HEK293 (cell line): ENCODE measurements around the gene YJU2.

Source experiments
- GLI4 ChIP-seq: fragments of 450-650 bp; formaldehyde crosslinking; IDR thresholded peaks from 2 replicates; pipeline ENCODE4 v1.5.1; 2016; ENCODE audit warnings: missing biosample characterization, missing genetic modification characterization
- KLF1 ChIP-seq: fragments of 450-650 bp; formaldehyde crosslinking; IDR thresholded peaks from 2 replicates; pipeline ENCODE4 v1.5.1; 2016; ENCODE audit warnings: missing biosample characterization, missing genetic modification characterization
- REPIN1 ChIP-seq: fragments of 450-650 bp; formaldehyde crosslinking; IDR thresholded peaks from 2 replicates; pipeline ENCODE4 v1.5.1; 2017; ENCODE audit warnings: missing biosample characterization, missing genetic modification characterization, low read depth
- TCF7L2 ChIP-seq: IDR thresholded peaks from 2 replicates; pipeline ENCODE4 v1.6.1; 2011; ENCODE audit warnings: low read depth, mild to moderate bottlenecking, inconsistent platforms, low read length, moderate library complexity, borderline replicate concordance
- ZBTB21 ChIP-seq: fragments of 450-650 bp; formaldehyde crosslinking; IDR thresholded peaks from 2 replicates; pipeline ENCODE4 v1.5.1; 2017; ENCODE audit warnings: missing biosample characterization, missing genetic modification characterization
- ZBTB6 ChIP-seq: fragments of 450-650 bp; formaldehyde crosslinking; IDR thresholded peaks from 2 replicates; pipeline ENCODE4 v1.5.1; 2017; ENCODE audit warnings: missing biosample characterization, missing genetic modification characterization
- ZBTB7A ChIP-seq: fragments of 450-650 bp; formaldehyde crosslinking; IDR thresholded peaks from 2 replicates; pipeline ENCODE4 v1.5.1; 2016; ENCODE audit warnings: low read depth, missing biosample characterization, missing genetic modification characterization
- ZFP69B ChIP-seq: fragments of 450-650 bp; formaldehyde crosslinking; IDR thresholded peaks from 2 replicates; pipeline ENCODE4 v1.5.1; 2016; ENCODE audit warnings: missing biosample characterization, missing genetic modification characterization
- ZNF114 ChIP-seq: fragments of 450-650 bp; formaldehyde crosslinking; IDR thresholded peaks from 2 replicates; pipeline ENCODE4 v1.5.0; 2017; ENCODE audit warnings: missing biosample characterization, missing genetic modification characterization
- ZNF140 ChIP-seq: fragments of 450-650 bp; formaldehyde crosslinking; IDR thresholded peaks from 2 replicates; pipeline ENCODE4 v1.5.1; 2016; ENCODE audit warnings: missing biosample characterization, missing genetic modification characterization
- ZNF169 ChIP-seq: fragments of 450-650 bp; formaldehyde crosslinking; IDR thresholded peaks from 2 replicates; pipeline ENCODE4 v1.5.1; 2016; ENCODE audit warnings: missing biosample characterization, missing genetic modification characterization
- ZNF202 ChIP-seq: fragments of 450-650 bp; formaldehyde crosslinking; IDR thresholded peaks from 2 replicates; pipeline ENCODE4 v1.5.1; 2016; ENCODE audit warnings: missing biosample characterization, missing genetic modification characterization, borderline replicate concordance
- ZNF239 ChIP-seq: fragments of 450-650 bp; formaldehyde crosslinking; IDR thresholded peaks from 2 replicates; pipeline ENCODE4 v1.5.1; 2016; ENCODE audit warnings: missing biosample characterization, missing genetic modification characterization
- ZNF248 ChIP-seq: fragments of 450-650 bp; formaldehyde crosslinking; IDR thresholded peaks from 2 replicates; pipeline ENCODE4 v1.5.1; 2017; ENCODE audit warnings: missing biosample characterization, missing genetic modification characterization
- ZNF341 ChIP-seq: fragments of 450-650 bp; formaldehyde crosslinking; IDR thresholded peaks from 2 replicates; pipeline ENCODE4; 2016; ENCODE audit warnings: low read depth, missing biosample characterization, missing genetic modification characterization
- ZNF449 ChIP-seq: fragments of 450-650 bp; formaldehyde crosslinking; IDR thresholded peaks from 2 replicates; pipeline ENCODE4 v1.5.1; 2017; ENCODE audit warnings: missing biosample characterization, mild to moderate bottlenecking, missing genetic modification characterization, moderate library complexity
- ZNF549 ChIP-seq: fragments of 450-650 bp; IDR thresholded peaks from 2 replicates; pipeline ENCODE4 v1.5.1; 2018; ENCODE audit warnings: missing biosample characterization, missing genetic modification characterization, mild to moderate bottlenecking, inconsistent platforms, moderate library complexity
- ZNF560 ChIP-seq: fragments of 450-650 bp; formaldehyde crosslinking; IDR thresholded peaks from 2 replicates; pipeline ENCODE4 v1.5.1; 2017; ENCODE audit warnings: missing biosample characterization, missing genetic modification characterization, borderline replicate concordance
- ZNF561 ChIP-seq: fragments of 450-650 bp; IDR thresholded peaks from 2 replicates; pipeline ENCODE4 v1.5.1; 2018; ENCODE audit warnings: missing biosample characterization, missing genetic modification characterization, borderline replicate concordance
- ZNF571 ChIP-seq: fragments of 450-650 bp; formaldehyde crosslinking; IDR thresholded peaks from 2 replicates; pipeline ENCODE4 v1.5.0; 2017; ENCODE audit warnings: missing biosample characterization, missing genetic modification characterization
- ZNF596 ChIP-seq: fragments of 450-650 bp; IDR thresholded peaks from 2 replicates; pipeline ENCODE4 v1.5.0; 2018; ENCODE audit warnings: missing biosample characterization, mild to moderate bottlenecking, missing genetic modification characterization, moderate library complexity
- ZNF600 ChIP-seq: fragments of 450-650 bp; formaldehyde crosslinking; IDR thresholded peaks from 2 replicates; pipeline ENCODE4 v1.5.1; 2016; ENCODE audit warnings: missing biosample characterization, missing genetic modification characterization
- ZNF664 ChIP-seq: fragments of 450-650 bp; formaldehyde crosslinking; IDR thresholded peaks from 2 replicates; pipeline ENCODE4 v1.5.1; 2016; ENCODE audit warnings: missing biosample characterization, missing genetic modification characterization
- ZNF670 ChIP-seq: fragments of 450-650 bp; formaldehyde crosslinking; IDR thresholded peaks from 2 replicates; pipeline ENCODE4 v1.5.1; 2016; ENCODE audit warnings: missing biosample characterization, missing genetic modification characterization, low read depth
- ZNF701 ChIP-seq: fragments of 450-650 bp; formaldehyde crosslinking; IDR thresholded peaks from 2 replicates; pipeline ENCODE4 v1.5.1; 2016; ENCODE audit warnings: missing biosample characterization, missing genetic modification characterization
- ZNF785 ChIP-seq: fragments of 450-650 bp; formaldehyde crosslinking; IDR thresholded peaks from 2 replicates; pipeline ENCODE4 v1.5.1; 2016; ENCODE audit warnings: missing biosample characterization, missing genetic modification characterization
- ZNF830 ChIP-seq: fragments of 450-650 bp; IDR thresholded peaks from 2 replicates; pipeline ENCODE4 v1.5.0; 2018; ENCODE audit warnings: missing biosample characterization, missing genetic modification characterization, low read depth, mild to moderate bottlenecking, moderate library complexity
- ZNF843 ChIP-seq: fragments of 450-650 bp; formaldehyde crosslinking; IDR thresholded peaks from 2 replicates; pipeline ENCODE4 v1.5.1; 2016; ENCODE audit warnings: missing biosample characterization, missing genetic modification characterization
- ZSCAN16 ChIP-seq: fragments of 450-650 bp; formaldehyde crosslinking; IDR thresholded peaks from 2 replicates; pipeline ENCODE4 v1.5.1; 2016; ENCODE audit warnings: missing biosample characterization, missing genetic modification characterization
- ZSCAN23 ChIP-seq: fragments of 450-650 bp; formaldehyde crosslinking; IDR thresholded peaks from 2 replicates; pipeline ENCODE4 v1.5.1; 2016; ENCODE audit warnings: missing biosample characterization, missing genetic modification characterization
- ZSCAN4 ChIP-seq: fragments of 450-650 bp; formaldehyde crosslinking; IDR thresholded peaks from 2 replicates; pipeline ENCODE4 v1.5.1; 2017; ENCODE audit warnings: missing biosample characterization, missing genetic modification characterization
- TF ChIP-seq, protein P1 (sequence below): fragments of 450-650 bp; formaldehyde crosslinking; IDR thresholded peaks from 2 replicates; pipeline ENCODE4 v1.5.1; 2016; ENCODE audit warnings: missing biosample characterization, missing genetic modification characterization
- TF ChIP-seq, protein P2 (sequence below): fragments of 450-650 bp; formaldehyde crosslinking; IDR thresholded peaks from 2 replicates; pipeline ENCODE4 v1.5.1; 2016; ENCODE audit warnings: missing biosample characterization, missing genetic modification characterization
- TF ChIP-seq, protein P3 (sequence below): fragments of 450-650 bp; formaldehyde crosslinking; IDR thresholded peaks from 2 replicates; pipeline ENCODE4 v1.5.1; 2016; ENCODE audit warnings: missing biosample characterization, missing genetic modification characterization

The YJU2 gene

DNA sequence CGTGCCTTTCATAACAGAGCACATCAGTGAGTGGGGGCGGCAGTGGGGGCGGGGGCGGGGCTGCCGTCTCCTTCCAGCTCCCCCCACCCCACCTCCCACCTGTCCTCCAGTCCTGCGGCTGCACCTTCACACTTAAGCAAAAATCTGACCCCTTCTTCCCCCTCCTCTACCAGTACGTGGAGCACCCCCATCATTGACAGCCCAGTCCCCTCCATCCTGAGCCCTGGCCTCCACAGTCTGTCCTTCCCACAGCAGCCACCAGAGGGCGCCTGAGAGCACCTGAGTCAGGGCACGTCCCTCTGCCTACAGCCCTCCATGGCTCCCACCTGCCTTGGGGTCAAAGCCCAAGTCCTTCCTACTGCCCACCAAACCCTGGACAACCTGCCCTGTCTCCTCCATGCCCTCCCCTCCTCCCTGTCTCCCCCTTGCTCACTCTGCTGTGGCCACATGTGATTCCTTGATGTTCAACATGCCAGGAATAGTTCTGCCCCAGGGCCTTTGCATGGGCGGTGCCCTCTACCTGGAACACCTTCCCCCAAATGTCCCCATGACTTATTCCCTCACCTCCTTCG lies 13.5 kb upstream of the YJU2 start (continued):
- no peak for TF ChIP-seq ZNF670
- TF ChIP-seq GLI4 (tag by site-specific recombination), result peak; percentile 68; the same call in 1 of the 2 replicates
- TF ChIP-seq ZNF169 (tag by site-specific recombination), result no peak
- TF ChIP-seq ZNF549, result no peak
- no peak; the same call in 1 of the 2 replicates for TF ChIP-seq ZBTB7A (tag by site-specific recombination)
- TF ChIP-seq ZNF785 (tag by site-specific recombination), result no peak
- TF ChIP-seq ZSCAN4 (tag by site-specific recombination), result peak; percentile 55
- no peak for TF ChIP-seq ZNF561
- TF ChIP-seq ZNF571 (tag by site-specific recombination), result no peak
- TF ChIP-seq REPIN1 (tag by site-specific recombination), result peak; percentile 80; the same call in 1 of the 2 replicates
- TF ChIP-seq ZNF664 (tag by site-specific recombination), result no peak
- 0 out of 2 replicates have a peak, but pooled peaks have one; percentile 39 for TF ChIP-seq KLF1 (tag by site-specific recombination)
- no peak for TF ChIP-seq ZNF248 (tag by site-specific recombination)
- no peak for TF ChIP-seq ZNF830 (tag by site-specific recombination)
- no peak for TF ChIP-seq ZSCAN16 (tag by site-specific recombination)
- no peak; the same call in 1 of the 2 replicates for TF ChIP-seq ZNF239 (tag by site-specific recombination)
- TF ChIP-seq, protein P1, sequence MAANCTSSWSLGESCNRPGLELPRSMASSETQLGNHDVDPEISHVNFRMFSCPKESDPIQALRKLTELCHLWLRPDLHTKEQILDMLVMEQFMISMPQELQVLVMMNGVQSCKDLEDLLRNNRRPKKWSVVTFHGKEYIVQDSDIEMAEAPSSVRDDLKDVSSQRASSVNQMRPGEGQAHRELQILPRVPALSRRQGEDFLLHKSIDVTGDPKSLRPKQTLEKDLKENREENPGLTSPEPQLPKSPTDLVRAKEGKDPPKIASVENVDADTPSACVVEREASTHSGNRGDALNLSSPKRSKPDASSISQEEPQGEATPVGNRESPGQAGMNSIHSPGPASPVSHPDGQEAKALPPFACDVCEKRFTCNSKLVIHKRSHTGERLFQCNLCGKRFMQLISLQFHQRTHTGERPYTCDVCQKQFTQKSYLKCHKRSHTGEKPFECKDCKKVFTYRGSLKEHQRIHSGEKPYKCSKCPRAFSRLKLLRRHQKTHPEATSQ (tag by site-specific recombination), result peak; percentile 96
- no peak for TF ChIP-seq ZNF341
- TF ChIP-seq, protein P2, sequence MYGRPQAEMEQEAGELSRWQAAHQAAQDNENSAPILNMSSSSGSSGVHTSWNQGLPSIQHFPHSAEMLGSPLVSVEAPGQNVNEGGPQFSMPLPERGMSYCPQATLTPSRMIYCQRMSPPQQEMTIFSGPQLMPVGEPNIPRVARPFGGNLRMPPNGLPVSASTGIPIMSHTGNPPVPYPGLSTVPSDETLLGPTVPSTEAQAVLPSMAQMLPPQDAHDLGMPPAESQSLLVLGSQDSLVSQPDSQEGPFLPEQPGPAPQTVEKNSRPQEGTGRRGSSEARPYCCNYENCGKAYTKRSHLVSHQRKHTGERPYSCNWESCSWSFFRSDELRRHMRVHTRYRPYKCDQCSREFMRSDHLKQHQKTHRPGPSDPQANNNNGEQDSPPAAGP (tag by site-specific recombination), result peak; percentile 85
- no peak for TF ChIP-seq TCF7L2
- TF ChIP-seq ZSCAN23 (tag by site-specific recombination), result peak; percentile 54; the same call in 1 of the 2 replicates
- no peak for TF ChIP-seq ZNF843 (tag by site-specific recombination)
- no peak for TF ChIP-seq ZNF596
- TF ChIP-seq ZNF140 (tag by site-specific recombination), result no peak
- no peak for TF ChIP-seq ZNF114
- TF ChIP-seq ZNF701 (tag by site-specific recombination), result no peak
- TF ChIP-seq ZNF449 (tag by site-specific recombination), result no peak
- 0 out of 2 replicates have a peak, but pooled peaks have one; percentile 16 for TF ChIP-seq ZNF600 (tag by site-specific recombination)
- no peak for TF ChIP-seq ZBTB21 (tag by site-specific recombination)
- no peak for TF ChIP-seq ZNF202 (tag by site-specific recombination)
- no peak for TF ChIP-seq ZNF560 (tag by site-specific recombination)
- peak; percentile 50; the same call in 1 of the 2 replicates for TF ChIP-seq ZFP69B (tag by site-specific recombination)
- TF ChIP-seq ZBTB6 (tag by site-specific recombination), result no peak
- TF ChIP-seq, protein P3, sequence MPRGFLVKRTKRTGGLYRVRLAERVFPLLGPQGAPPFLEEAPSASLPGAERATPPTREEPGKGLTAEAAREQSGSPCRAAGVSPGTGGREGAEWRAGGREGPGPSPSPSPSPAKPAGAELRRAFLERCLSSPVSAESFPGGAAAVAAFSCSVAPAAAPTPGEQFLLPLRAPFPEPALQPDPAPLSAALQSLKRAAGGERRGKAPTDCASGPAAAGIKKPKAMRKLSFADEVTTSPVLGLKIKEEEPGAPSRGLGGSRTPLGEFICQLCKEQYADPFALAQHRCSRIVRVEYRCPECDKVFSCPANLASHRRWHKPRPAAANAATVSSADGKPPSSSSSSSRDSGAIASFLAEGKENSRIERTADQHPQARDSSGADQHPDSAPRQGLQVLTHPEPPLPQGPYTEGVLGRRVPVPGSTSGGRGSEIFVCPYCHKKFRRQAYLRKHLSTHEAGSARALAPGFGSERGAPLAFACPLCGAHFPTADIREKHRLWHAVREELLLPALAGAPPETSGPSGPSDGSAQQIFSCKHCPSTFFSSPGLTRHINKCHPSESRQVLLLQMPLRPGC, result peak; percentile 30; the same call in 1 of the 2 replicates
